Body of pancreas (tissue), 4 donors: ENCODE data around the gene HOXD12.

Source experiments
- POLR2A ChIP-seq, 3 donors: fragments of 450-650 bp; IDR thresholded peaks; one replicate each; pipeline ENCODE4 v1.6.1; 2016; ENCODE audit warnings: antibody characterized with exemption in 3 of 3, mild to moderate bottlenecking in 2 of 3
- TF ChIP-seq, protein P1 (sequence below), 7 experiments: fragments of 450-650 bp in 4 of 7; fragments of 200-600 bp in 3 of 7; sonication (generic) in 3 of 7; IDR thresholded peaks; one replicate each; pipeline ENCODE4 v1.5.1; 2016 to 2019; ENCODE audit warnings: antibody characterized with exemption in 7 of 7

DNA sequence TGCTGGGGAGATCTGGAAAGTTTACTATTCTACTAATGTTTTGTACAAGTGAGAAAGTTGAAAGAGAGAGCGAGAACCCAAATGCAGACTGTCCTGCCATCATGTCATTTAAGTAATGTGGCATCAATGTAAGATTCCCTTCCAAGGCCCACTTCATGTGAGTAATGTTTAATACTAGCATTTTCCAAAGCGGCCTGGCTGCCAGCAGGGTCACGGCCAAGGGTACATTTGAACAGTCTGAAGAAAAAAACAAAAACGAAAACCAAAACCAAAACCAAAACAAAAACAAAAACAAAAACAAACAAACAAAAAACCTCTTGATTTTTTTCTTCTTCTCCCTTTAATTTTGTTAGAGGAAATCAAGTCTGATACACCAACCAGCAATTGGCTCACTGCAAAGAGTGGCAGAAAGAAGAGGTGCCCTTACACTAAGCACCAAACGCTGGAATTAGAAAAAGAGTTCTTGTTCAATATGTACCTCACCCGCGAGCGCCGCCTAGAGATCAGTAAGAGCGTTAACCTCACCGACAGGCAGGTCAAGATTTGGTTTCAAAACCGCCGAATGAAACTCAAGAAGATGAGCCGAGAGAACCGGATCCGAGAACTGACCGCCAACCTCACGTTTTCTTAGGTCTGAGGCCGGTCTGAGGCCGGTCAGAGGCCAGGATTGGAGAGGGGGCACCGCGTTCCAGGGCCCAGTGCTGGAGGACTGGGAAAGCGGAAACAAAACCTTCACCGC lies 19.2 kb downstream of the HOXD12 start:
- TF ChIP-seq, protein P1, sequence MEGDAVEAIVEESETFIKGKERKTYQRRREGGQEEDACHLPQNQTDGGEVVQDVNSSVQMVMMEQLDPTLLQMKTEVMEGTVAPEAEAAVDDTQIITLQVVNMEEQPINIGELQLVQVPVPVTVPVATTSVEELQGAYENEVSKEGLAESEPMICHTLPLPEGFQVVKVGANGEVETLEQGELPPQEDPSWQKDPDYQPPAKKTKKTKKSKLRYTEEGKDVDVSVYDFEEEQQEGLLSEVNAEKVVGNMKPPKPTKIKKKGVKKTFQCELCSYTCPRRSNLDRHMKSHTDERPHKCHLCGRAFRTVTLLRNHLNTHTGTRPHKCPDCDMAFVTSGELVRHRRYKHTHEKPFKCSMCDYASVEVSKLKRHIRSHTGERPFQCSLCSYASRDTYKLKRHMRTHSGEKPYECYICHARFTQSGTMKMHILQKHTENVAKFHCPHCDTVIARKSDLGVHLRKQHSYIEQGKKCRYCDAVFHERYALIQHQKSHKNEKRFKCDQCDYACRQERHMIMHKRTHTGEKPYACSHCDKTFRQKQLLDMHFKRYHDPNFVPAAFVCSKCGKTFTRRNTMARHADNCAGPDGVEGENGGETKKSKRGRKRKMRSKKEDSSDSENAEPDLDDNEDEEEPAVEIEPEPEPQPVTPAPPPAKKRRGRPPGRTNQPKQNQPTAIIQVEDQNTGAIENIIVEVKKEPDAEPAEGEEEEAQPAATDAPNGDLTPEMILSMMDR (IDR thresholded peaks at IDR 0.05) = peak in 1 of 7 experiments; percentile 4
- no peak for TF ChIP-seq POLR2A (IDR thresholded peaks at IDR 0.05)
